ENCODE data around the gene TPST1.

- no peak for TF ChIP-seq CTCF (optimal IDR thresholded peaks at IDR 0.05 in 1 of 3, IDR thresholded peaks at IDR 0.05 in 1 of 3, conservative IDR thresholded peaks at IDR 0.05 in 1 of 3; ENCODE audit: extremely low read depth in 1 of 3, insufficient read depth in 2 of 3, low read length in 3 of 3)
- TF ChIP-seq EZH2 (IDR thresholded peaks at IDR 0.05; ENCODE audit: low read length), result no peak
Observed at GRCh38 chr7:66377714-66378113, 172.6 kb downstream of the TPST1 start.

Measured in keratinocyte (primary cell).